GM23338 (cell line): ENCODE results near the gene NHS. TPM values are rescaled to one million over a fixed set of nuclear protein-coding genes. Genes with fewer than 3 reads are reported as not detected.

Experiments
- ATAC-seq: fragments of 200-7000 bp; cut with Tn5 transposase; 3 replicates; pipeline ENCODE4 v1.9.1; 2020
- DNase-seq: peaks from one replicate; pipeline ENCODE4 v3.0.0-alpha.2; 2015; ENCODE audit warnings: low spot score
- H2AFZ ChIP-seq: fragments of 200-600 bp; sonication (generic); 2 replicates; pipeline ENCODE4 v1.8.0; 2016; ENCODE audit warnings: antibody characterized with exemption, mild to moderate bottlenecking, moderate library complexity
- H3F3A ChIP-seq: fragments of 200-600 bp; sonication (generic); replicated peaks from 2 replicates; pipeline ENCODE4 v1.8.0; 2017; ENCODE audit warnings: antibody characterized with exemption, mixed run types, low read depth
- H3K27ac ChIP-seq: fragments of 200-600 bp; sonication (generic); 2 replicates; pipeline ENCODE4 v1.6.1; 2016; ENCODE audit warnings: low read depth
- H3K27me3 ChIP-seq: fragments of 200-600 bp; sonication (generic); 2 replicates; pipeline ENCODE4 v1.8.0; 2016; ENCODE audit warnings: mild to moderate bottlenecking, mixed run types, moderate library complexity; ENCODE audit not compliant: insufficient read depth
- H3K36me3 ChIP-seq: fragments of 200-600 bp; sonication (generic); 2 replicates; pipeline ENCODE4 v1.8.0; 2016; ENCODE audit warnings: mild to moderate bottlenecking; ENCODE audit not compliant: insufficient read depth
- H3K4me1 ChIP-seq: fragments of 200-600 bp; sonication (generic); 2 replicates; pipeline ENCODE4 v1.8.0; 2016; ENCODE audit warnings: mild to moderate bottlenecking, moderate library complexity; ENCODE audit not compliant: insufficient read depth
- H3K4me2 ChIP-seq: fragments of 200-600 bp; sonication (generic); 2 replicates; pipeline ENCODE4 v1.7.1; 2017; ENCODE audit warnings: mixed run types
- H3K4me3 ChIP-seq: fragments of 200-600 bp; sonication (generic); 2 replicates; pipeline ENCODE4 v1.6.1; 2016; ENCODE audit warnings: mixed run types
- H3K79me2 ChIP-seq: fragments of 200-600 bp; sonication (generic); replicated peaks from 2 replicates; pipeline ENCODE4 v1.8.0; 2017; ENCODE audit warnings: mild to moderate bottlenecking; ENCODE audit not compliant: insufficient read depth
- H3K9me2 ChIP-seq: fragments of 200-600 bp; sonication (generic); 2 replicates; pipeline ENCODE4 v1.8.0; 2017; ENCODE audit not compliant: insufficient read depth
- H4K20me1 ChIP-seq: fragments of 200-600 bp; sonication (generic); replicated peaks from 2 replicates; pipeline ENCODE4 v1.8.0; 2017; ENCODE audit warnings: mild to moderate bottlenecking; ENCODE audit not compliant: insufficient read depth
- H3K27ac Mint-ChIP-seq: 2 replicates; pipeline ENCODE4 v1.8.0; 2020; ENCODE audit warnings: inconsistent platforms, mild to moderate bottlenecking, moderate library complexity, mixed read lengths
- H3K27me3 Mint-ChIP-seq: 3 replicates; pipeline ENCODE4 v1.8.0; 2022; ENCODE audit warnings: low read depth, mild to moderate bottlenecking, moderate library complexity, mixed read lengths, inconsistent platforms; ENCODE audit not compliant: insufficient read depth, poor library complexity
- H3K36me3 Mint-ChIP-seq: 3 replicates; pipeline ENCODE4 v1.8.0; 2021; ENCODE audit warnings: low read depth, mild to moderate bottlenecking, inconsistent platforms, moderate library complexity, mixed read lengths
- H3K4me1 Mint-ChIP-seq: 3 replicates; pipeline ENCODE4 v1.8.0; 2020; ENCODE audit warnings: mild to moderate bottlenecking, inconsistent platforms, mixed read lengths
- H3K4me3 Mint-ChIP-seq: 3 replicates; pipeline ENCODE4 v1.8.0; 2021; ENCODE audit warnings: moderate library complexity, mild to moderate bottlenecking, inconsistent platforms, mixed read lengths
- H3K9me3 Mint-ChIP-seq: 3 replicates; pipeline ENCODE4 v1.8.0; 2020; ENCODE audit warnings: moderate library complexity, mild to moderate bottlenecking, inconsistent platforms, mixed read lengths
- EZH2 ChIP-seq: fragments of 200-600 bp; sonication (generic); IDR thresholded peaks from one replicate; pipeline ENCODE4 v1.8.0; 2017; ENCODE audit warnings: antibody characterized with exemption, mild to moderate bottlenecking, low read depth; ENCODE audit not compliant: unreplicated experiment
- JUNB ChIP-seq: IDR thresholded peaks from one replicate; pipeline ENCODE4 v1.6.1; 2016; ENCODE audit warnings: antibody characterized with exemption; ENCODE audit not compliant: unreplicated experiment
- NANOG ChIP-seq: IDR thresholded peaks from 2 replicates; pipeline ENCODE4 v1.6.1; 2016; ENCODE audit warnings: antibody characterized with exemption, borderline replicate concordance
- ZNF114 ChIP-seq: fragments of 250-450 bp; sonication (Bioruptor Pico); IDR thresholded peaks from 2 replicates; pipeline ENCODE4 v1.5.0; 2020; ENCODE audit warnings: mild to moderate bottlenecking, moderate library complexity
- polyA plus RNA-seq: library from polyadenylated mRNA; unstranded; fragments of >200 nt; fragmentation: Nextera tagmentation; extraction: Ambion mirVana; gene quantifications from 2 replicates; pipeline ENCODE4 v1.2.1, GENCODE V29; 2016
- total RNA-seq: library from RNA; depleted of rRNA; stranded (reverse); fragments of >200 nt; shearing (Covaris generic); gene quantifications from 2 replicates; pipeline ENCODE4 v1.2.3, GENCODE V29; 2014
- TF ChIP-seq, protein P1 (sequence below): fragments of 250-450 bp; sonication (Bioruptor Pico); IDR thresholded peaks from 2 replicates; pipeline ENCODE4 v1.5.0; 2020; ENCODE audit warnings: mild to moderate bottlenecking, moderate library complexity
- TF ChIP-seq, protein P2 (sequence below): IDR thresholded peaks from one replicate; pipeline ENCODE4 v1.6.1; 2018; ENCODE audit warnings: antibody characterized with exemption; ENCODE audit not compliant: unreplicated experiment

NHS gene
- total and polyA plus RNA-seq, 2 experiments from 2014 or later: 1.8 to 8.2 TPM

DNA sequence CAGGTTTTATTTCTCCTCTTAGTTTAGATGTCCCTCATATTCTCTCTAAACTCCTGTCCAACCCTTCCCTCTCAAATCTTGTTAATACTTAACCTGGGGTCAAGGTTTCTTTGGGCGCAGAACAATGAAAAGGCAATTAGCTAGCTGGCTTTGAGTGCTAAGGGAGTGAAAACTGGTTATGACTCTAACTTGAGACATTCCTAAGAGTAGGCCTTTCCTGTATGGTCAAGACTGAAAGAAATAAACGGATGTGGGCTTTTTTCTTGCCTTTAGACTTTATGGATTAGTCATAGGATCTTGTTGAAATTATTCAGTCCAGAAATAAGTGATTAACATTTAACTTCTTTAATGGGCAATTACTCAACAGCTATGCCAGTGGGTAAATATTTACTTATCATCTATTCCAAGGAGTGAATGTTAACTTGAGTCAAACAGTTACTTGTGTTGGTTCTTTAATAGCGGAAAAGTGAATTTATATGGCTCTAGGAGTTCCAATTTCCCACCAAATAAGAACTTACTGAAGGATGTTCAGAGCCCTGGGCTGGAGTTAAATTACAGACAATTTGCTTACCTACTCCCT is 220.5 kb downstream of the NHS start (continued):
- TF ChIP-seq, protein P1, sequence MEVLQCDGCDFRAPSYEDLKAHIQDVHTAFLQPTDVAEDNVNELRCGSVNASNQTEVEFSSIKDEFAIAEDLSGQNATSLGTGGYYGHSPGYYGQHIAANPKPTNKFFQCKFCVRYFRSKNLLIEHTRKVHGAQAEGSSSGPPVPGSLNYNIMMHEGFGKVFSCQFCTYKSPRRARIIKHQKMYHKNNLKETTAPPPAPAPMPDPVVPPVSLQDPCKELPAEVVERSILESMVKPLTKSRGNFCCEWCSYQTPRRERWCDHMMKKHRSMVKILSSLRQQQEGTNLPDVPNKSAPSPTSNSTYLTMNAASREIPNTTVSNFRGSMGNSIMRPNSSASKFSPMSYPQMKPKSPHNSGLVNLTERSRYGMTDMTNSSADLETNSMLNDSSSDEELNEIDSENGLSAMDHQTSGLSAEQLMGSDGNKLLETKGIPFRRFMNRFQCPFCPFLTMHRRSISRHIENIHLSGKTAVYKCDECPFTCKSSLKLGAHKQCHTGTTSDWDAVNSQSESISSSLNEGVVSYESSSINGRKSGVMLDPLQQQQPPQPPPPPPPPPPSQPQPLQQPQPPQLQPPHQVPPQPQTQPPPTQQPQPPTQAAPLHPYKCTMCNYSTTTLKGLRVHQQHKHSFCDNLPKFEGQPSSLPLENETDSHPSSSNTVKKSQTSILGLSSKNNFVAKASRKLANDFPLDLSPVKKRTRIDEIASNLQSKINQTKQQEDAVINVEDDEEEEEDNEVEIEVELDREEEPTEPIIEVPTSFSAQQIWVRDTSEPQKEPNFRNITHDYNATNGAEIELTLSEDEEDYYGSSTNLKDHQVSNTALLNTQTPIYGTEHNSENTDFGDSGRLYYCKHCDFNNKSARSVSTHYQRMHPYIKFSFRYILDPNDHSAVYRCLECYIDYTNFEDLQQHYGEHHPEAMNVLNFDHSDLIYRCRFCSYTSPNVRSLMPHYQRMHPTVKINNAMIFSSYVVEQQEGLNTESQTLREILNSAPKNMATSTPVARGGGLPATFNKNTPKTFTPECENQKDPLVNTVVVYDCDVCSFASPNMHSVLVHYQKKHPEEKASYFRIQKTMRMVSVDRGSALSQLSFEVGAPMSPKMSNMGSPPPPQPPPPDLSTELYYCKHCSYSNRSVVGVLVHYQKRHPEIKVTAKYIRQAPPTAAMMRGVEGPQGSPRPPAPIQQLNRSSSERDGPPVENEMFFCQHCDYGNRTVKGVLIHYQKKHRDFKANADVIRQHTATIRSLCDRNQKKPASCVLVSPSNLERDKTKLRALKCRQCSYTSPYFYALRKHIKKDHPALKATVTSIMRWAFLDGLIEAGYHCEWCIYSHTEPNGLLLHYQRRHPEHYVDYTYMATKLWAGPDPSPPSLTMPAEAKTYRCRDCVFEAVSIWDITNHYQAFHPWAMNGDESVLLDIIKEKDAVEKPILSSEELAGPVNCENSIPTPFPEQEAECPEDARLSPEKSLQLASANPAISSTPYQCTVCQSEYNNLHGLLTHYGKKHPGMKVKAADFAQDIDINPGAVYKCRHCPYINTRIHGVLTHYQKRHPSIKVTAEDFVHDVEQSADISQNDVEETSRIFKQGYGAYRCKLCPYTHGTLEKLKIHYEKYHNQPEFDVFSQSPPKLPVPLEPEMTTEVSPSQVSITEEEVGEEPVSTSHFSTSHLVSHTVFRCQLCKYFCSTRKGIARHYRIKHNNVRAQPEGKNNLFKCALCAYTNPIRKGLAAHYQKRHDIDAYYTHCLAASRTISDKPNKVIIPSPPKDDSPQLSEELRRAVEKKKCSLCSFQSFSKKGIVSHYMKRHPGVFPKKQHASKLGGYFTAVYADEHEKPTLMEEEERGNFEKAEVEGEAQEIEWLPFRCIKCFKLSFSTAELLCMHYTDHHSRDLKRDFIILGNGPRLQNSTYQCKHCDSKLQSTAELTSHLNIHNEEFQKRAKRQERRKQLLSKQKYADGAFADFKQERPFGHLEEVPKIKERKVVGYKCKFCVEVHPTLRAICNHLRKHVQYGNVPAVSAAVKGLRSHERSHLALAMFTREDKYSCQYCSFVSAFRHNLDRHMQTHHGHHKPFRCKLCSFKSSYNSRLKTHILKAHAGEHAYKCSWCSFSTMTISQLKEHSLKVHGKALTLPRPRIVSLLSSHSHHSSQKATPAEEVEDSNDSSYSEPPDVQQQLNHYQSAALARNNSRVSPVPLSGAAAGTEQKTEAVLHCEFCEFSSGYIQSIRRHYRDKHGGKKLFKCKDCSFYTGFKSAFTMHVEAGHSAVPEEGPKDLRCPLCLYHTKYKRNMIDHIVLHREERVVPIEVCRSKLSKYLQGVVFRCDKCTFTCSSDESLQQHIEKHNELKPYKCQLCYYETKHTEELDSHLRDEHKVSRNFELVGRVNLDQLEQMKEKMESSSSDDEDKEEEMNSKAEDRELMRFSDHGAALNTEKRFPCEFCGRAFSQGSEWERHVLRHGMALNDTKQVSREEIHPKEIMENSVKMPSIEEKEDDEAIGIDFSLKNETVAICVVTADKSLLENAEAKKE (CRISPR knock-in tag): no peak
- no peak for TF ChIP-seq EZH2

DNA sequence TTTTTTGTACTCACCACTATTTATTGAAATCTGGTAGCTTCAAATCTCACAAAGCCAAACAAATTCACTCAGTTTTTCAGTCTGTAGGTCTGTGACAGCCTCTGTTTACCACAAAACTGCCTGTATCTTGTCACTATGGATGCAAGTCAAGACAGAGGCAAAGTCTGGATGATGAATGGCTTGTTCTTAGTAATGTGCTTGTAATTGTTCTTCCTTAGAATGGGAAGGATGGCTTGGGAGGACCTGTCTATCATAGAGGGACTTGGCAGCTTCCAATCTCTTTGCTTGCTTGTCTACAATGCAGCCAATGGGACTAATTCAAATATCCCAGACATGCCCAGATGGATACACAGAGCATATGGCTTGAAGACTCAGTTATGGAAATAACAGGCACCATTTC is 221.1 kb downstream of the NHS start:
- Mint-ChIP-seq H3K27me3 (peaks cover 5% of the 10 kb centered on the region), H3K27ac (no peak overlapping the region), H3K4me3 (no peak overlapping the region), H3K36me3 (no peaks in the 10 kb centered on the region), H3K9me3 (no peaks in the 10 kb centered on the region), H3K4me1 (peaks cover 14% of the 10 kb centered on the region)
- Histone ChIP-seq H3K4me1 (peaks cover 12% of the 10 kb centered on the region), H3K79me2 (no peaks in the 10 kb centered on the region), H3K4me2 (no peak overlapping the region), H2AFZ (no peak overlapping the region), H3K36me3 (no peaks in the 10 kb centered on the region), H3K27ac (no peak overlapping the region), H4K20me1 (no peaks in the 10 kb centered on the region), H3K4me3 (no peak overlapping the region), H3F3A (no peaks in the 10 kb centered on the region), H3K9me2 (no peaks in the 10 kb centered on the region), H3K27me3 (peaks cover 4% of the 10 kb centered on the region; the same call in 1 of the 2 replicates)
- TF ChIP-seq JUNB: no peak
- no peak for TF ChIP-seq EZH2
- no peak for TF ChIP-seq NANOG
- TF ChIP-seq, protein P2, sequence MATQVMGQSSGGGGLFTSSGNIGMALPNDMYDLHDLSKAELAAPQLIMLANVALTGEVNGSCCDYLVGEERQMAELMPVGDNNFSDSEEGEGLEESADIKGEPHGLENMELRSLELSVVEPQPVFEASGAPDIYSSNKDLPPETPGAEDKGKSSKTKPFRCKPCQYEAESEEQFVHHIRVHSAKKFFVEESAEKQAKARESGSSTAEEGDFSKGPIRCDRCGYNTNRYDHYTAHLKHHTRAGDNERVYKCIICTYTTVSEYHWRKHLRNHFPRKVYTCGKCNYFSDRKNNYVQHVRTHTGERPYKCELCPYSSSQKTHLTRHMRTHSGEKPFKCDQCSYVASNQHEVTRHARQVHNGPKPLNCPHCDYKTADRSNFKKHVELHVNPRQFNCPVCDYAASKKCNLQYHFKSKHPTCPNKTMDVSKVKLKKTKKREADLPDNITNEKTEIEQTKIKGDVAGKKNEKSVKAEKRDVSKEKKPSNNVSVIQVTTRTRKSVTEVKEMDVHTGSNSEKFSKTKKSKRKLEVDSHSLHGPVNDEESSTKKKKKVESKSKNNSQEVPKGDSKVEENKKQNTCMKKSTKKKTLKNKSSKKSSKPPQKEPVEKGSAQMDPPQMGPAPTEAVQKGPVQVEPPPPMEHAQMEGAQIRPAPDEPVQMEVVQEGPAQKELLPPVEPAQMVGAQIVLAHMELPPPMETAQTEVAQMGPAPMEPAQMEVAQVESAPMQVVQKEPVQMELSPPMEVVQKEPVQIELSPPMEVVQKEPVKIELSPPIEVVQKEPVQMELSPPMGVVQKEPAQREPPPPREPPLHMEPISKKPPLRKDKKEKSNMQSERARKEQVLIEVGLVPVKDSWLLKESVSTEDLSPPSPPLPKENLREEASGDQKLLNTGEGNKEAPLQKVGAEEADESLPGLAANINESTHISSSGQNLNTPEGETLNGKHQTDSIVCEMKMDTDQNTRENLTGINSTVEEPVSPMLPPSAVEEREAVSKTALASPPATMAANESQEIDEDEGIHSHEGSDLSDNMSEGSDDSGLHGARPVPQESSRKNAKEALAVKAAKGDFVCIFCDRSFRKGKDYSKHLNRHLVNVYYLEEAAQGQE: no peak
- TF ChIP-seq ZNF114: no peak
- DNase-seq (no peak), ATAC-seq (no peak)
